ENCODE measurements around the gene CACNA1D. TPM values are rescaled to one million over a fixed set of nuclear protein-coding genes. Genes with fewer than 3 reads are reported as not detected.
A peak's percentile ranks its signal among the peaks of the same experiment; 100 is the strongest.

Gene CACNA1D
- total and polyA plus RNA-seq, 9 of the 15 experiments (the other 6 are each of a cell fraction or from before 2014, with no cell fraction given), result 0.29 TPM; not detected in 8

DNA sequence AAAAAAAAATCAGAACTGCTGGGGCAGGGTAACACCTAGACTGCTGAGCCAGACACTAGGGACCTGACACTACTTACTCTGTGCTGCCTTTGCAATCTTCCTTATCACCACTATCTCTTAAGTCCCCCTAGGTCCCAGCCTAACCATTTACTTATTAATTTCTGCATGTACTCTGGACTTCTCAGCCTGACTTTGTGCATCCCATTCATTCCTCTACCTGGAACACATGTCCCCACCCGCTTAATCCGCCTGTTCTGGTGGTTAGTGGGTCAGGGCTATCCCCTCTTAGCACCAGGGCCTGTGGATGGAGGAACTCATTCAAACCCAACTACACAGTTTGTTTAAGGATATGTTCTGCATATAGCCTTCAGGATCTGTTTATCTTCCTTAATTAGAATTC is 5.0 kb upstream of the CACNA1D start (continued):
- TF ChIP-seq, protein P1, sequence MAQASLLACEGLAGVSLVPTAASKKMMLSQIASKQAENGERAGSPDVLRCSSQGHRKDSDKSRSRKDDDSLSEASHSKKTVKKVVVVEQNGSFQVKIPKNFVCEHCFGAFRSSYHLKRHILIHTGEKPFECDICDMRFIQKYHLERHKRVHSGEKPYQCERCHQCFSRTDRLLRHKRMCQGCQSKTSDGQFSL (CRISPR knock-in tag; IDR thresholded peaks at IDR 0.05), result no peak
- TF ChIP-seq, protein P1 (tag; IDR thresholded peaks at IDR 0.05), result no peak

GRCh38 chr3:53489787-53490458 is 4.5 kb upstream of the CACNA1D start:
- no peak overlapping the region for H2AFZ ChIP-seq (ENCODE audit: low read depth, low read length)
- no peaks in the 10 kb centered on the region for H3K9me3 ChIP-seq (replicated peaks; ENCODE audit: control insufficient read depth, insufficient read depth, low read depth, low read length)
- no peaks in the 10 kb centered on the region for H3K9me1 ChIP-seq (ENCODE audit: control insufficient read depth, insufficient read depth, low read length)
- no peaks in the 10 kb centered on the region for H3K36me3 ChIP-seq (ENCODE audit: control insufficient read depth, insufficient read depth, low read length)
- POLR2A ChIA-PET, result interaction anchor here (0.7 kb wide), 1 partner anchor 84 kb away, joined by 3 read pairs; no protein-coding TSS in a partner anchor
- WGBS (ENCODE audit: insufficient coverage, low coverage, missing lambda C conversion rate), result 0% methylated on average over 7 of the region's 7 CpGs
- BruUV-seq (replicated peaks), result no TSS peak
- FAIRE-seq, result no peak
- TF ChIP-seq DNMT1 (IDR thresholded peaks at IDR 0.05), result no peak
- TF ChIP-seq, protein P2, sequence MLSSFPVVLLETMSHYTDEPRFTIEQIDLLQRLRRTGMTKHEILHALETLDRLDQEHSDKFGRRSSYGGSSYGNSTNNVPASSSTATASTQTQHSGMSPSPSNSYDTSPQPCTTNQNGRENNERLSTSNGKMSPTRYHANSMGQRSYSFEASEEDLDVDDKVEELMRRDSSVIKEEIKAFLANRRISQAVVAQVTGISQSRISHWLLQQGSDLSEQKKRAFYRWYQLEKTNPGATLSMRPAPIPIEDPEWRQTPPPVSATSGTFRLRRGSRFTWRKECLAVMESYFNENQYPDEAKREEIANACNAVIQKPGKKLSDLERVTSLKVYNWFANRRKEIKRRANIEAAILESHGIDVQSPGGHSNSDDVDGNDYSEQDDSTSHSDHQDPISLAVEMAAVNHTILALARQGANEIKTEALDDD (IDR thresholded peaks at IDR 0.05), result peak; percentile 75
- TF ChIP-seq TCF3 (CRISPR knock-in tag; IDR thresholded peaks at IDR 0.05), result peak; percentile 26; the same call in 1 of the 2 replicates
- TF ChIP-seq SNAPC5 (CRISPR knock-in tag; IDR thresholded peaks at IDR 0.05), result no peak
- TF ChIP-seq KDM4B (IDR thresholded peaks at IDR 0.05; ENCODE audit: borderline replicate concordance in 2 of 2, low read depth in 1 of 2), result no peak
- TF ChIP-seq ARID2 (IDR thresholded peaks at IDR 0.05), result no peak
- TF ChIP-seq ARID1B (IDR thresholded peaks at IDR 0.05), result 0 out of 2 replicates have a peak, but pooled peaks have one; percentile 8
- in situ Hi-C loops (cut with MboI) (no loop called here), intact Hi-C loops (cut with micrococcal nuclease) (no loop called here)
- ATAC-seq, result no peak
- H3K4me3 ChIP-seq, result no peak overlapping the region
- H3K4me1 ChIP-seq (replicated peaks in 1 of 2; ENCODE audit: control insufficient read depth in 2 of 2, insufficient read depth in 2 of 2, low read length in 2 of 2), result peaks cover 0 to 5% of the 10 kb centered on the region in 2 experiments; a peak in 1 of 5 replicates
- H3K4me2 ChIP-seq (ENCODE audit: insufficient read depth, low read length), result no peak overlapping the region
- no peaks in the 10 kb centered on the region for H4K20me1 ChIP-seq (replicated peaks; ENCODE audit: control insufficient read depth, insufficient read depth, low read length)
- DNase-seq (ENCODE audit: extremely low read depth in 1 of 4, low spot score in 3 of 4), result peak in 1 of 4 experiments; percentile 10
- CTCF ChIA-PET (ENCODE audit: low intra/inter-chr PET ratio), result no interaction called here
- H3K79me2 ChIP-seq (ENCODE audit: control insufficient read depth, insufficient read depth, low read length), result no peaks in the 10 kb centered on the region
- no peak overlapping the region for H3K9ac ChIP-seq (ENCODE audit: insufficient read depth in 1 of 2, low read depth in 2 of 2, low read length in 2 of 2)
- no peak overlapping the region for H3K27ac ChIP-seq (ENCODE audit: extremely low read depth, low read depth, low read length)
- peaks cover under 1 to 2% of the 10 kb centered on the region in 2 experiments; a peak in 4 of 5 replicates for H3K27me3 ChIP-seq (ENCODE audit: control insufficient read depth in 2 of 2, insufficient read depth in 2 of 2, low read length in 2 of 2)

All from K562 (cell line).